DND-41 (cell line): ENCODE results near the gene ZSCAN29.

Experiments used
- ATAC-seq: fragments of 200-7000 bp; cut with Tn5 transposase; 3 replicates; pipeline ENCODE4 v1.9.1; 2021; ENCODE audit warnings: low read depth; ENCODE audit not compliant: insufficient read depth
- DNase-seq: peaks from one replicate; pipeline ENCODE4 v3.0.0-alpha.2; 2020
- H2AFZ ChIP-seq: 2 replicates; pipeline ENCODE4 v1.6.0; 2012; ENCODE audit warnings: low read depth, low read length
- H3K27ac ChIP-seq: 2 replicates; pipeline ENCODE4 v1.5.1; 2012; ENCODE audit warnings: low read length, inconsistent platforms
- H3K27me3 ChIP-seq: fragments of 200-600 bp; sonication (generic); 2 replicates; pipeline ENCODE4 v1.6.0; 2012; ENCODE audit warnings: low read length, mild to moderate bottlenecking, inconsistent platforms; ENCODE audit not compliant: insufficient read depth, poor library complexity
- H3K36me3 ChIP-seq: 2 replicates; pipeline ENCODE4 v1.5.1; 2012; ENCODE audit warnings: low read length, inconsistent platforms; ENCODE audit not compliant: insufficient read depth
- H3K4me1 ChIP-seq: 2 replicates; pipeline ENCODE4 v1.5.1; 2012; ENCODE audit warnings: mild to moderate bottlenecking, low read length; ENCODE audit not compliant: insufficient read depth
- H3K4me2 ChIP-seq: 2 replicates; pipeline ENCODE4 v1.6.0; 2012; ENCODE audit warnings: mild to moderate bottlenecking, moderate library complexity, low read length, inconsistent platforms; ENCODE audit not compliant: insufficient read depth
- H3K4me3 ChIP-seq, 2 experiments: fragments of 200-600 bp in 1 of 2; shearing (Covaris generic) in 1 of 2; 2 replicates each; pipeline ENCODE4 v1.5.1; 2012 to 2016; ENCODE audit warnings: inconsistent platforms in 2 of 2, low read length in 2 of 2, mild to moderate bottlenecking in 2 of 2, low read depth in 1 of 2, moderate library complexity in 1 of 2
- H3K79me2 ChIP-seq: 2 replicates; pipeline ENCODE4 v1.6.0; 2012; ENCODE audit warnings: low read length, inconsistent platforms; ENCODE audit not compliant: insufficient read depth
- H3K9ac ChIP-seq: 2 replicates; pipeline ENCODE4 v1.6.0; 2012; ENCODE audit warnings: low read depth, mild to moderate bottlenecking, inconsistent platforms, low read length, moderate library complexity
- H3K9me3 ChIP-seq: 2 replicates; pipeline ENCODE4 v1.5.1; 2012; ENCODE audit warnings: low read length, moderate library complexity, mild to moderate bottlenecking, inconsistent platforms; ENCODE audit not compliant: insufficient read depth, severe bottlenecking
- H4K20me1 ChIP-seq: 2 replicates; pipeline ENCODE4 v1.6.0; 2012; ENCODE audit warnings: low read length; ENCODE audit not compliant: insufficient read depth
- EZH2 ChIP-seq: IDR thresholded peaks from 3 replicates; pipeline ENCODE4 v1.6.1; 2012; ENCODE audit warnings: borderline replicate concordance, low read depth, mild to moderate bottlenecking, moderate library complexity, low read length, inconsistent platforms; ENCODE audit not compliant: severe bottlenecking
- TF ChIP-seq, protein P1 (sequence below): IDR thresholded peaks from 2 replicates; pipeline ENCODE4 v1.5.1; 2012; ENCODE audit warnings: borderline replicate concordance, low read length, moderate library complexity, mild to moderate bottlenecking; ENCODE audit not compliant: poor library complexity, severe bottlenecking; ENCODE audit errors: extremely low read depth

Gene ZSCAN29

DNA sequence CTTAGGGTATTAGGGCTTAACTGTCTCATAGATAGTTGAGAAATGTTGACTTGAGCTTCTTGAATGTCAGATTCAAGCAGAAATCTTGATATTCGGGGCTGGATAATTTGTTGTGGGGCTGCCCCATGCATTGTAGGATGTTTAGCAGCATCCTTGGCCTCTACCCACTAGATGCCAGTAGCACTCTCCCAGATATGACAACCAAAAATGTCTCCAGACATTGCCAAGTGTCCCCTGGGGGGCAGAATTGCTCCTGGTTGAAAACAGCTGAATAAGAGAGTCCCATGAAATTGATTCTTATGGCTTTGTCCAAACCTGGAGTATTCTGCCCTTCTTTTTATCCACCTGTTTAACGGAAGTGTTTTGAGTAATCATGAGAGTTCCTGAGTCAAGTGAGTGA is 24.5 kb downstream of the ZSCAN29 start:
- Histone ChIP-seq H3K4me2 (no peak overlapping the region), H3K9me3 (no peaks in the 10 kb centered on the region), H4K20me1 (no peaks in the 10 kb centered on the region), H3K36me3 (peaks cover 50% of the 10 kb centered on the region), H3K27me3 (no peaks in the 10 kb centered on the region), H2AFZ (no peak overlapping the region), H3K27ac (no peak overlapping the region), H3K4me3 (no peak overlapping the region), H3K4me1 (no peaks in the 10 kb centered on the region), H3K9ac (no peak overlapping the region), H3K79me2 (no peaks in the 10 kb centered on the region)
- TF ChIP-seq, protein P1, sequence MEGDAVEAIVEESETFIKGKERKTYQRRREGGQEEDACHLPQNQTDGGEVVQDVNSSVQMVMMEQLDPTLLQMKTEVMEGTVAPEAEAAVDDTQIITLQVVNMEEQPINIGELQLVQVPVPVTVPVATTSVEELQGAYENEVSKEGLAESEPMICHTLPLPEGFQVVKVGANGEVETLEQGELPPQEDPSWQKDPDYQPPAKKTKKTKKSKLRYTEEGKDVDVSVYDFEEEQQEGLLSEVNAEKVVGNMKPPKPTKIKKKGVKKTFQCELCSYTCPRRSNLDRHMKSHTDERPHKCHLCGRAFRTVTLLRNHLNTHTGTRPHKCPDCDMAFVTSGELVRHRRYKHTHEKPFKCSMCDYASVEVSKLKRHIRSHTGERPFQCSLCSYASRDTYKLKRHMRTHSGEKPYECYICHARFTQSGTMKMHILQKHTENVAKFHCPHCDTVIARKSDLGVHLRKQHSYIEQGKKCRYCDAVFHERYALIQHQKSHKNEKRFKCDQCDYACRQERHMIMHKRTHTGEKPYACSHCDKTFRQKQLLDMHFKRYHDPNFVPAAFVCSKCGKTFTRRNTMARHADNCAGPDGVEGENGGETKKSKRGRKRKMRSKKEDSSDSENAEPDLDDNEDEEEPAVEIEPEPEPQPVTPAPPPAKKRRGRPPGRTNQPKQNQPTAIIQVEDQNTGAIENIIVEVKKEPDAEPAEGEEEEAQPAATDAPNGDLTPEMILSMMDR: peak; percentile 22
- TF ChIP-seq EZH2: no peak
- peak; percentile 39; the same call in 1 of the 3 replicates for ATAC-seq
- DNase-seq: no peak

DNA sequence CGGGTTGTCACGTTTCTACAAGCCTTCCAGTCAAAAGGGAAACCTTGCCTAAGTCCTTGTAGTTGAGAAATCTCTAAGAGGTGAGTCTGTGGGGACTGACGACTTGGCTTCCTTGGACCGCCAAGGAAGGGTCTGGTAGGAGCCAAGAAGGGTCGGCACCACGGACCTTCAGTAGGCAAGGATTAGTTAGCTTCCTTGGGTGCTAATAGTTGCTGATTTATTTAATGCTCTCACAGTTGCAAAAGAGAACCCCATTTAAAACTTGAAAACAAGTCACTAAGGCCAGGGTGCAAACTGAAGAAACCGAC is 40.1 kb downstream of the ZSCAN29 start:
- H3K36me3 ChIP-seq: peaks cover 22% of the 10 kb centered on the region
- TF ChIP-seq, protein P1: no peak
- no peaks in the 10 kb centered on the region for H3K27me3 ChIP-seq
- H3K4me2 ChIP-seq: peak overlapping the region; percentile 77
- H3K27ac ChIP-seq: peak overlapping the region; percentile 95
- peaks cover 33% of the 10 kb centered on the region for H3K4me1 ChIP-seq
- H2AFZ ChIP-seq: peak overlapping the region; percentile 93
- ATAC-seq: peak; percentile 16
- peaks cover 16% of the 10 kb centered on the region for H4K20me1 ChIP-seq
- peak overlapping the region; percentile 99 for H3K9ac ChIP-seq
- peak overlapping the region; percentile 41 to 80; a peak in 3 of 4 replicates for H3K4me3 ChIP-seq
- H3K9me3 ChIP-seq: no peaks in the 10 kb centered on the region
- no peak for DNase-seq
- peaks cover 24% of the 10 kb centered on the region for H3K79me2 ChIP-seq

- Histone ChIP-seq H3K27me3 (no peaks in the 10 kb centered on the region), H3K79me2 (peaks cover 24% of the 10 kb centered on the region), H3K9me3 (no peaks in the 10 kb centered on the region), H3K4me2 (peak within 1 kb of the TSS; percentile 77), H3K4me3 (peak within 1 kb of the TSS; percentile 41 to 80), H3K9ac (peak within 1 kb of the TSS; percentile 99), H3K27ac (peak within 1 kb of the TSS; percentile 95), H2AFZ (peak within 1 kb of the TSS; percentile 93), H3K4me1 (peaks cover 33% of the 10 kb centered on the region), H4K20me1 (peaks cover 16% of the 10 kb centered on the region), H3K36me3 (peaks cover 22% of the 10 kb centered on the region)
- ATAC-seq: peak; percentile 88
- DNase-seq: peak; percentile 90
- TF ChIP-seq, protein P1: peak; percentile 1
- TF ChIP-seq EZH2: no peak
These were observed 40.7 kb downstream of the ZSCAN29 start, which contains the start of gene LCMT2 for GRCh38 chr15:43329960-43330779. LCMT2 (minus strand) TSS chr15:43330573; CDS start chr15:43330489, 84 bp downstream.
